Measurements from ENCODE around the gene SMIM36. TPM values are rescaled to one million over a fixed set of nuclear protein-coding genes. Genes with fewer than 3 reads are reported as not detected.
"Not testable (repeated sequence)": the region's sequence is repeated elsewhere in the genome, so short reads cannot be mapped to it uniquely, and the experiment has no call there.

SMIM36 gene
- total and polyA plus RNA-seq, 12 donors = not detected

DNA sequence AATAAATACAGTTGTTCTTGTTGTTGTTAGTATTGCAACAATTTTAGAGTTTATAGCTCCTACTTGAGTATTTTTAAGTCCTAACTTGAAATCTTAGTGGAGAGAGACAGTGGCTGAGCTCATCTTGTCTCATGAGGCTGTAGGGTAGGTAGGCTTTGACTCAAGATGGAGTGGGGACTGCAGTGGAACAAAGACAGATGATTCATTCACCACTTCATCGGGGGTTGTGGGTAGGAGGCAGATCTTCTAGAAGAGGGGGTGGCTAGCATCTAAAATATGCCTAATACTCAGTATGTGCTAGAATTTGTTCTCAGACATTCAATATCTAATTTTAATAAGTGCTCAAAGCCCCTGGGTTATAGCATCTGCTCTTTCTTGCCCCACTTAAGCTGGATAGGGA lies 76.5 kb downstream of the SMIM36 start:
- Histone ChIP-seq H3K4me1 (peaks cover 0 to 55% (median 7%) of the 10 kb centered on the region in 9 donors), H3K9me3 (no peaks in the 10 kb centered on the region), H3K27ac (no peak overlapping the region), H3K4me3 (no peak overlapping the region), H3K36me3 (no peaks in the 10 kb centered on the region), H3K27me3 (no peaks in the 10 kb centered on the region)
- TF ChIP-seq, protein P1, sequence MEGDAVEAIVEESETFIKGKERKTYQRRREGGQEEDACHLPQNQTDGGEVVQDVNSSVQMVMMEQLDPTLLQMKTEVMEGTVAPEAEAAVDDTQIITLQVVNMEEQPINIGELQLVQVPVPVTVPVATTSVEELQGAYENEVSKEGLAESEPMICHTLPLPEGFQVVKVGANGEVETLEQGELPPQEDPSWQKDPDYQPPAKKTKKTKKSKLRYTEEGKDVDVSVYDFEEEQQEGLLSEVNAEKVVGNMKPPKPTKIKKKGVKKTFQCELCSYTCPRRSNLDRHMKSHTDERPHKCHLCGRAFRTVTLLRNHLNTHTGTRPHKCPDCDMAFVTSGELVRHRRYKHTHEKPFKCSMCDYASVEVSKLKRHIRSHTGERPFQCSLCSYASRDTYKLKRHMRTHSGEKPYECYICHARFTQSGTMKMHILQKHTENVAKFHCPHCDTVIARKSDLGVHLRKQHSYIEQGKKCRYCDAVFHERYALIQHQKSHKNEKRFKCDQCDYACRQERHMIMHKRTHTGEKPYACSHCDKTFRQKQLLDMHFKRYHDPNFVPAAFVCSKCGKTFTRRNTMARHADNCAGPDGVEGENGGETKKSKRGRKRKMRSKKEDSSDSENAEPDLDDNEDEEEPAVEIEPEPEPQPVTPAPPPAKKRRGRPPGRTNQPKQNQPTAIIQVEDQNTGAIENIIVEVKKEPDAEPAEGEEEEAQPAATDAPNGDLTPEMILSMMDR (IDR thresholded peaks at IDR 0.05) = no peak
- intact Hi-C loops (cut with DNase I) = no loop called here
- DNase-seq (no peak), ATAC-seq (no peak)
- 90 to 95% methylated on average over 1 of the region's 1 CpG for WGBS, 2 donors

DNA sequence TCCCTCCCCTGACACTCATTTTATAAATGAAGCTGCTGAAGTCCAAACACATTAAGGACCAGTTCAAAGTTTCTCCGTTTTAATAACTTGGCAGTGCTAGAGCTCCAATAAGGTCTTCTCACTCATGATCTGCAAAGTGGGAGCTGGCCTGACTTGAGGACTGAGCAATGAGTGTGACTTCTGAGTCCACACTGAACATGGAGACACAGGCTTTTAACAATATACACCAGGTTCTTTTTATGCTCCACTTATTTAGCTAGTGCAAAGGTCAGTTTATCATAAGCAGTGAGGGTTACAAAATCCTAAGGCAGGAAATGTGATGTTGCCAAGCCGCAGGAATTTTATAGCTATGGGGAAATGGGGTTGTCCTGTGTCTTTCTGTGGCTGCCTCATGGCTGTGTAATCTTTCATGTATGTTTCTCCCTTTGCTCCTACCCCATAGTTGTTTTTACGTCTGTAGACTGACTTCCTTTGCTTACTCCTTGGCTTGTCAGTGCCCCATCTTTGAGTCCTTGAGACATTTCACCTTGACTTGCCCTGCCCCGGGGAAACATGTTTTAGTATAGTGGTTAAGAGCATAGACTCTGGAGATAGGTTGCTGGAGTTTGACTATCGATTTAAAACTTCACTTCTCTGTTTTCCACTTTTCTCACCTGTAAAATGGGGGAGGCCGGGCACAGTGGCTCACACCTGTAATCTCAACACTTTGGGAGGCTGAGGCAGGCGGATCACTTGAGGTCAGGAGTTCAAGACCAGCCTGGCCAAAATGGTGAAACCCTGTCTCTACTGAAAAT lies 77.4 kb downstream of the SMIM36 start:
- intact Hi-C loops (cut with DNase I) = no loop called here
- Histone ChIP-seq H3K36me3 (no peaks in the 10 kb centered on the region), H3K27me3 (no peaks in the 10 kb centered on the region), H3K4me1 (peaks cover 0 to 55% (median 7%) of the 10 kb centered on the region in 9 donors), H3K27ac (peak overlapping the region in 1 of 10 donors; percentile 17), H3K9me3 (no peaks in the 10 kb centered on the region), H3K4me3 (no peak overlapping the region)
- TF ChIP-seq, protein P1 (IDR thresholded peaks at IDR 0.05) = no peak
- ATAC-seq = peak in 1 of 8 donors; percentile 38
- 77 to 78% methylated on average over 7 of the region's 7 CpGs for WGBS, 2 donors
- no peak for DNase-seq

DNA sequence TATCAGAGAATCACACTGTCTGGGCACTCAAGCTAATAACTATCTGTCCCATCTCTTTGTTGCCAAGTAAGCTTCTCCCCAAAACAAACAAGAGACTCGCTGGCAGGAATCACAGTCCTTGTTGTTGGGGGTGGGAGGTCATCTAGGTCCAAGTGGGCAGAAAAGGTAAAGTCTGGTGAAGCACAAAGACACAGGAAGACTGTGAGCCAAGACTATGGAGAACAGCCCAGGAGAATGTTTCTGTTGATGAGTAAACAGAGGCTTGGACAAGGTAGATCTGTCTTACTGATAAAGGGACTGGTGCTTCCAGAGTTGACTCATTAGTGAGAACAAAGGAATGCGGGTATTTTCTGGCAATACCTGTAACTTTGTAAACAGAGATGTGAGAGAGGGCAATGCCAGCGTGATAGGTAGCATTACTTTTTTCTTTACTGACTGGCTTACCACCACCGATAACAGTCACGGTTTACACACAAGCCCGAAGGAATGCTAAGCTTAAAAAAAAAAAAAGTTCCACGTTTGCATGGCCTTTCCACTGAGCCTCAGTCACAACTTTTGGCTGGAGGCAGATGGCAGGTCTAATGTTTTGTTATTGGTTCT lies 78.1 kb downstream of the SMIM36 start:
- intact Hi-C loops (cut with DNase I) = no loop called here
- DNase-seq (no peak), ATAC-seq (no peak)
- Histone ChIP-seq H3K27ac (peak overlapping the region in 1 of 10 donors; percentile 17), H3K4me1 (peaks cover 0 to 55% (median 7%) of the 10 kb centered on the region in 9 donors), H3K4me3 (no peak overlapping the region), H3K9me3 (no peaks in the 10 kb centered on the region), H3K27me3 (peaks cover 0 to 2% (median 0%) of the 10 kb centered on the region in 7 donors), H3K36me3 (no peaks in the 10 kb centered on the region)
- WGBS, 2 donors = 71 to 82% methylated on average over 7 of the region's 7 CpGs
- TF ChIP-seq, protein P1 (IDR thresholded peaks at IDR 0.05) = no peak

DNA sequence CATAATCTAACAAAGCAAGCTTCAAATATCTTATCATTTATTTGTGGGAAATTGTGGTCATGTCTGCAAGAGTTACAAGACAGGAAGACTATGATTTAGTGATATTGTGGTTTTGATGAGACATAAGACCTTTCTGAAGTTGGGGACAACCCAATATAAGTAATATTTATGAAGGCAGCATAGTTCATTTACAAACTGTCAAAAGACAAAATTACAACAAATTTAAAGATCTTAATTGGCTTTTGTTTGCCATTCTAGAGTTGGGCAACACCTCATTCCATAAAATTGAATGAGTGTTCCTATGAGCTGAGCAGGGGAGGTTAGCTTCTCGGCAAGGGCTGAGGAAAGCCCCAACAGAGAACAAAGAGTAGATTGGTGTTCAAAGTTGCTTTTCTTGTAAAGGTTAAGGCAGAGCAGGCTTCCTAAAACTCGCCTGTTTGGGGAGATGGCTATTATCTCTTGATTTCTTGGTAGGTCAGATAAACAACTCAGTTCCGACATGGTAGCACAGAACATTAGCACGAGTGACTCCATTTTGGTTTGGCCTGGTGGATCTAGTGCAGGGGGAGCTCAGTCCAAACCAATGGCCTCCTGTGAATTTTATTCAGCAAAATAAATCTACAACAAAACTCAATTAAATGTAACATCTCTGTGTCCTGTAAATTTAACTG lies 78.8 kb downstream of the SMIM36 start:
- Histone ChIP-seq H3K4me3 (no peak overlapping the region), H3K9me3 (no peaks in the 10 kb centered on the region), H3K27ac (peak overlapping the region in 1 of 10 donors; percentile 17), H3K4me1 (peaks cover 0 to 51% (median 7%) of the 10 kb centered on the region in 9 donors), H3K27me3 (peaks cover 0 to 4% (median 0%) of the 10 kb centered on the region in 7 donors), H3K36me3 (no peaks in the 10 kb centered on the region)
- DNase-seq (no peak), ATAC-seq (no peak)
- intact Hi-C loops (cut with DNase I) = no loop called here
- TF ChIP-seq, protein P1 (IDR thresholded peaks at IDR 0.05) = no peak
- 89 to 91% methylated on average over 4 of the region's 4 CpGs for WGBS, 2 donors

DNA sequence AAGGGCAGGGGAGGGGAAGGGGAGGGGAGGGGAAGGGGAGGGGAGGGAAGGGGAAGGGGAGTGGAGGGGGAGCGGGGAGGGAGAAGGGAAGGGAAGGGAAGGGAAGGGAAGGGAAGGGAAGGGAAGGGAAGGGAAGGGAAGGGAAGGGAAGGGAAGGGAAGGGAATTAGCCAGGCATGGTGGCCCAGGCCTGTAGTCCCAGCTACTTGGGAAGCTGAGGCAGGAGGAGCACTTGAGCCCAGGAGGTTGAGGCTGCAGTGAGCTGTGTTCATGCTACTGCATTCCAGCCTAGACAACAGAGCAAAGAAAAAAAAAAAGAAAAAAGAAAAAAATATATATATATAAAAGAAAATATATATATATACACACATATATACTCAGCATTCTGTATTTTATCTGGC lies 79.3 kb downstream of the SMIM36 start:
- H3K4me1 ChIP-seq = peaks cover 0 to 45% (median 7%) of the 10 kb centered on the region in 9 donors
- H3K27me3 ChIP-seq; H3K4me3 ChIP-seq; H3K27ac ChIP-seq; H3K36me3 ChIP-seq; ATAC-seq; intact Hi-C loops (cut with DNase I); H3K9me3 ChIP-seq; DNase-seq: not testable (repeated sequence)
- WGBS, 2 donors = no CpG with 5 or more reads among the region's 1 CpG
